GM21717 (cell line): ENCODE data around the gene ADI1.
"Not testable (repeated sequence)": the region's sequence is repeated elsewhere in the genome, so short reads cannot be mapped to it uniquely, and the experiment has no call there.

Experiments
- ATAC-seq: cut with Tn5 transposase; IDR thresholded peaks from one replicate; pipeline ENCODE4 v1.9.1; 2021; ENCODE audit warnings: mild to moderate bottlenecking, moderate library complexity; ENCODE audit not compliant: unreplicated experiment

ADI1 gene

GRCh38 chr2:3529316-3530025, 10.1 kb upstream of the ADI1 start:
- no peak for ATAC-seq

GRCh38 chr2:3527886-3528785, 8.8 kb upstream of the ADI1 start:
- no peak for ATAC-seq

GRCh38 chr2:3526871-3527270, 7.5 kb upstream of the ADI1 start:
- ATAC-seq: no peak

GRCh38 chr2:3523551-3524041, 4.3 kb upstream of the ADI1 start:
- no peak for ATAC-seq

GRCh38 chr2:3522961-3523421, 3.7 kb upstream of the ADI1 start:
- ATAC-seq: no peak

- ATAC-seq: no peak
These were observed 1.3 kb upstream of the ADI1 start for GRCh38 chr2:3520591-3520990.

GRCh38 chr2:3518496-3519254, 656 bp downstream of the ADI1 start:
- ATAC-seq: peak; percentile 78

- no peak for ATAC-seq
These were observed 1.3 kb downstream of the ADI1 start for GRCh38 chr2:3517948-3518495.

- no peak for ATAC-seq
These were observed 2.5 kb downstream of the ADI1 start for GRCh38 chr2:3516831-3517230.

- ATAC-seq: not testable (repeated sequence)
These were observed 3.9 kb downstream of the ADI1 start for GRCh38 chr2:3515438-3515837.

- no peak for ATAC-seq
These were observed 6.1 kb downstream of the ADI1 start for GRCh38 chr2:3513026-3513810.

GRCh38 chr2:3512086-3512485, 7.2 kb downstream of the ADI1 start:
- ATAC-seq: no peak

GRCh38 chr2:3505771-3506170, 13.6 kb downstream of the ADI1 start:
- ATAC-seq: no peak

- ATAC-seq: no peak
These were observed 14.6 kb downstream of the ADI1 start for GRCh38 chr2:3504741-3505140.

GRCh38 chr2:3503483-3503882, 15.8 kb downstream of the ADI1 start:
- ATAC-seq: no peak

- no peak for ATAC-seq
These were observed 16.3 kb downstream of the ADI1 start for GRCh38 chr2:3503046-3503445.

GRCh38 chr2:3500326-3500899, 18.9 kb downstream of the ADI1 start:
- ATAC-seq: no peak

GRCh38 chr2:3498783-3499394, 20.4 kb downstream of the ADI1 start:
- ATAC-seq: no peak

- ATAC-seq: not testable (repeated sequence)
These were observed 22.6 kb downstream of the ADI1 start for GRCh38 chr2:3496708-3497080.
